GM13977 (cell line): ENCODE data around the gene PRAMEF12.

ENCODE experiments used
- DNase-seq: peaks from one replicate; pipeline ENCODE4 v3.0.0; 2012; ENCODE audit warnings: low spot score
- in situ Hi-C: fragments of 300-500 bp; cut with MboI; formaldehyde crosslinking; loops from one replicate; pipeline ENCODE4 v1.12.0; 2022; ENCODE audit warnings: low sequenced_read_pairs, low pct_unique_long_range_greater_than_20kb, mixed read lengths, inconsistent platforms; ENCODE audit not compliant: unreplicated experiment
- TF ChIP-seq, protein P1 (sequence below): IDR thresholded peaks from 2 replicates; pipeline ENCODE4 v1.5.1; 2012; ENCODE audit warnings: mild to moderate bottlenecking, control low read depth; ENCODE audit not compliant: insufficient read depth; ENCODE audit errors: extremely low read depth, missing control alignments

The PRAMEF12 gene

GRCh38 chr1:12769031-12769430 is 4.5 kb upstream of the PRAMEF12 start:
- DNase-seq: no peak
- in situ Hi-C loops: no loop called here
- TF ChIP-seq, protein P1, sequence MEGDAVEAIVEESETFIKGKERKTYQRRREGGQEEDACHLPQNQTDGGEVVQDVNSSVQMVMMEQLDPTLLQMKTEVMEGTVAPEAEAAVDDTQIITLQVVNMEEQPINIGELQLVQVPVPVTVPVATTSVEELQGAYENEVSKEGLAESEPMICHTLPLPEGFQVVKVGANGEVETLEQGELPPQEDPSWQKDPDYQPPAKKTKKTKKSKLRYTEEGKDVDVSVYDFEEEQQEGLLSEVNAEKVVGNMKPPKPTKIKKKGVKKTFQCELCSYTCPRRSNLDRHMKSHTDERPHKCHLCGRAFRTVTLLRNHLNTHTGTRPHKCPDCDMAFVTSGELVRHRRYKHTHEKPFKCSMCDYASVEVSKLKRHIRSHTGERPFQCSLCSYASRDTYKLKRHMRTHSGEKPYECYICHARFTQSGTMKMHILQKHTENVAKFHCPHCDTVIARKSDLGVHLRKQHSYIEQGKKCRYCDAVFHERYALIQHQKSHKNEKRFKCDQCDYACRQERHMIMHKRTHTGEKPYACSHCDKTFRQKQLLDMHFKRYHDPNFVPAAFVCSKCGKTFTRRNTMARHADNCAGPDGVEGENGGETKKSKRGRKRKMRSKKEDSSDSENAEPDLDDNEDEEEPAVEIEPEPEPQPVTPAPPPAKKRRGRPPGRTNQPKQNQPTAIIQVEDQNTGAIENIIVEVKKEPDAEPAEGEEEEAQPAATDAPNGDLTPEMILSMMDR: no peak

DNA sequence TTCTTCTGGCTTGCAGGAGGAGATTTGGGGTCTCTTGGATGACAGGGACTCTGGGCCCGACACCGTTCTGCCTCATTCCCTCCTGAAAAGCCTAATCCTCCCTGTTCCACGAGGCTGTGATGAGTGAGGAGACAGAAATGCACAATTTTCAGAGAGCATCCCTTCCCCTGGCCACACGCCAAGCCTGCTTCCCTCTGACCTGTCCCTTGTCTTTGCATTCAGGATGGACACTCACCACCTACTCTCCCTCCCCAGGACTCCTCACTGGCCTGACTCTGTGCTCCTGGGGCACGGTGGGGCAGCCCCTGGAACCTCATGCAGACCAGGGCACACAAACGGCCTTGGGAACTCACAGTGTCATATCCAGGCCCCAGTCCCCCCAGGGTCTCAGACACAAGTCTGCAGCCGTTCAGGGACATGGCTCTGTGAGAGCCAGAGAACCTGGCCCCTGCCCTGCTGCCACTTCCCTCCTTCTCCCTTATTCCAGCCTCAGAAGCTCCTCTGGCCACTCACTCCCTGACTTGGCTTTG is 3.5 kb upstream of the PRAMEF12 start:
- no peak for DNase-seq
- in situ Hi-C loops: no loop called here
- TF ChIP-seq, protein P1: no peak

GRCh38 chr1:12770620-12771019 is 2.9 kb upstream of the PRAMEF12 start:
- in situ Hi-C loops: no loop called here
- no peak for DNase-seq
- TF ChIP-seq, protein P1: no peak

DNA sequence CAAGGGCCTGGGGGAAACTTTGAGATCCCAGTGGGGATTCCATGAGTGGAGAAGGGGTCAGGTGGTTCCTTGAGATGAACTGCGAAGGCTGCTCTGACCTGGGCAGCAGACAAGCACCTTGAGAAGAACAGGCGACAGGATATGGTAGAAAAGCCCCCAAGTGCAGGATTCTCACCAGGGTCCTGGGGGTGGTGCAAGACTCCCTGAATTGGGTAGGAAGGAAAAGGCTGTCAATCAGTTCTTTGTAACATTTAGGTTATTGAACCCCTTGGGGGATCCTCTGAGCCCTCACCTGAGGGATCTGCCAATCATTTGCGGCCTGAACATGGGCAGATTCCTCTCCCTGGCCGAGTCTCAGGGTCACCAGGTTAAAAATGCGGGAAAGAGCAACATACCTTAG is 2.4 kb upstream of the PRAMEF12 start:
- in situ Hi-C loops: no loop called here
- DNase-seq: no peak
- TF ChIP-seq, protein P1: no peak

- TF ChIP-seq, protein P1: no peak
- in situ Hi-C loops: no loop called here
- DNase-seq: no peak
Observed at GRCh38 chr1:12772520-12772919, 1.0 kb upstream of the PRAMEF12 start.

- DNase-seq: no peak
- in situ Hi-C loops: no loop called here
- TF ChIP-seq, protein P1: no peak
Observed at GRCh38 chr1:12774801-12775345, 1.3 kb downstream of the PRAMEF12 start.

DNA sequence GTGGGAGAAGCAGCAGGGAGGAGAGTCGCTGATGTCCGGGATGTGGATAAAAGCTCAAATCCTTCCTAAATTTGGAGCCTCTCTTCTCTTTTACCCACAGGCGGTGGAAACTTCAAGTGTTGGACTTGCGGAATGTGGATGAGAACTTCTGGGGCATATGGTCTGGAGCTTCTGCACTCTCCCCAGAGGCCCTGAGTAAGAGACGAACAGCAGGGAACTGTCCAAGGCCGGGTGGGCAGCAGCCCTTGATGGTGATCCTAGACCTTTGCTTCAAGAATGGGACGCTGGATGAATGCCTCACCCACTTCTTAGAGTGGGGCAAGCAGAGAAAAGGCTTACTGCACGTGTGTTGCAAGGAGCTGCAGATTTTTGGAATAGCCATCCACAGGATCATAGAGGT is 1.9 kb downstream of the PRAMEF12 start:
- TF ChIP-seq, protein P1: no peak
- DNase-seq: no peak
- in situ Hi-C loops: no loop called here
